ES-I3 (cell line): ENCODE results near the gene APOE.
"Not testable (repeated sequence)": the region's sequence is repeated elsewhere in the genome, so short reads cannot be mapped to it uniquely, and the experiment has no call there.

Experiments
- H3K36me3 ChIP-seq: 2 replicates; pipeline ENCODE4 v1.6.1; 2013; ENCODE audit warnings: mild to moderate bottlenecking, low read length, control low read depth, moderate library complexity; ENCODE audit not compliant: insufficient read depth
- H3K4me1 ChIP-seq: 2 replicates; pipeline ENCODE4 v1.6.1; 2013; ENCODE audit warnings: mild to moderate bottlenecking, control low read depth, low read length; ENCODE audit not compliant: insufficient read depth
- H3K9ac ChIP-seq: 2 replicates; pipeline ENCODE4 v1.6.1; 2013; ENCODE audit warnings: low read depth, mild to moderate bottlenecking, low read length, moderate library complexity
- H3K9me3 ChIP-seq: 2 replicates; pipeline ENCODE4 v1.6.1; 2013; ENCODE audit warnings: mild to moderate bottlenecking, low read length, moderate library complexity; ENCODE audit not compliant: control insufficient read depth, insufficient read depth

Gene APOE

DNA sequence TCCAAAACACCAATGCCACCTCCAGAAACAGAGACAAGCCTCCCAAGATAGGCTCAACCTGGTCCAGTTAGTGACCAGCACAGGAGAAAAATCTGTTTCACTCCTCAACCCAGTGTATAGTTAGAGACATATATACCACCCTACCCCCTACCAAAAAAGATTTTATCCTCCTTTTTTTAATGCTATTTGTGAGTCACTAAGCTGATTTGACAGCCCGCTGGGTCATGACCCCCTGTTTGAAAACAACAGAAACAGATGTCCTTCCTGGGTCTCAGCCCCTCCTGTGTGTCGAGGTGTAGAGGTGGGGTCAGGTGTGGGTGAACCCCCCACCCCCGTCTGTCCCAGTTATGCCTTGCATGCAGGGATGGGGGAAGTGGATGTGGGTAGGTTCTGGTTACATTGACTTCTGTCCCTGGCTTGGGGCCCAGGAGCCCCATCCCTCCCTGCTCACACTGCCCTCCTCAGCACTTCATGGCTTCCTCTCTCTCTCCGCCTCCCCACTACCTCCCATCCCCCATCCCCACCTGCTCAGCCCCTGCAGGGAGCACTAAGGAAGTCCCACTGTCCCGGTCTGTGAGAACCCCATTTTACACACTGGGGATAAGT lies 28.6 kb upstream of the APOE start:
- no peak overlapping the region for H3K9ac ChIP-seq
- H3K36me3 ChIP-seq = peaks cover 30% of the 10 kb centered on the region
- peaks cover 39% of the 10 kb centered on the region for H3K4me1 ChIP-seq
- H3K9me3 ChIP-seq = no peaks in the 10 kb centered on the region

DNA sequence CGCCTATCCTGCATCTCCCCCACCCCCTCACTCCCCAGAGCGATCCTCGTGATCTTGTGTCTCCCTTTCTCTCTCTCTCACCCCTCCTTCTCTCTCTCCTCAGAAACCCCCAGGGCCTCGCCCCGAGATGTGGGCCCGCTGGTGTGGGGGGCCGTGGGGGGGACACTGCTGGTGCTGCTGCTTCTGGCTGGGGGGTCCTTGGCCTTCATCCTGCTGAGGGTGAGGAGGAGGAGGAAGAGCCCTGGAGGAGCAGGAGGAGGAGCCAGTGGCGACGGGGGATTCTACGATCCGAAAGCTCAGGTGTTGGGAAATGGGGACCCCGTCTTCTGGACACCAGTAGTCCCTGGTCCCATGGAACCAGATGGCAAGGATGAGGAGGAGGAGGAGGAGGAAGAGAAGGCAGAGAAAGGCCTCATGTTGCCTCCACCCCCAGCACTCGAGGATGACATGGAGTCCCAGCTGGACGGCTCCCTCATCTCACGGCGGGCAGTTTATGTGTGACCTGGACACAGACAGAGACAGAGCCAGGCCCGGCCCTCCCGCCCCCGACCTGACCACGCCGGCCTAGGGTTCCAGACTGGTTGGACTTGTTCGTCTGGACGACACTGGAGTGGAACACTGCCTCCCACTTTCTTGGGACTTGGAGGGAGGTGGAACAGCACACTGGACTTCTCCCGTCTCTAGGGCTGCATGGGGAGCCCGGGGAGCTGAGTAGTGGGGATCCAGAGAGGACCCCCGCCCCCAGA lies 27.3 kb upstream of the APOE start:
- Histone ChIP-seq H3K36me3 (peaks cover 21% of the 10 kb centered on the region; the same call in 1 of the 2 replicates), H3K9ac (no peak overlapping the region), H3K4me1 (peaks cover 39% of the 10 kb centered on the region), H3K9me3 (no peaks in the 10 kb centered on the region)

DNA sequence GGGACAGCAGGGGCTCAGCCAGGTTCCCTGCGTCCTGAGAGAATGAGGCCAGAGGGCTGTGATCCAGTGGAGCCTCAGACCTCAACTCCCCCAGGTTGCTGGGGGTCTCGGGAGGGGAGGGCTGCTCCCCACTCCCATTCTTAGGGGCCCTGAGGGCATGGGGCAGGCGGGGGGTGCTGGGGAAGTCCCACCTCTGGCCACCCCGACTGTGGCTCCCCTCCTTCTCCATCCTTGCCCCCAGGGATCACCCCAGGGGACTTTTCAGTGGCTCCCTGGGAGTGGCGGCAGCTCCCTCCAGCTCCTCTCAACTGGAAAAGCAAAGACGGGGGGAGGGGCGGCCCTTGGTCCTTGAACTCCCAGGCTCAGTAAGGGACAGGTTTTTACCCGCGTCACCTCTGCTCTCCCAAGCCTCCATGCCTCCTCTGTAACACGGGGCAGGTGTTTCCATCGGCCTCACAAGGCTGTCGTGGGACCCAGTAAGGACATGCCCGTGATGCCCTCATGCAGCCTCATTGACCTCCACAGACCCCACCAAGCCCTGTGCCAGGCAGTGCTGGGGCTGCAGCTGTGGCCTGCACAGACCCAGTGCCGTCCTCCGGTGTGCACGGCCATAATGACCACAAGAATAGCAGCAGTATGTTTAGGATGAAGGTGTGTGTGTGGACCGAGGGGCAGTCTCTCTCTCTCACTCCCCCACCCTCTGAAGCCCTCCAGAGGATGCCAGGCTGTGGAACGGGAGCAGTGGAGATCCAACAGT lies 26.1 kb upstream of the APOE start:
- H3K9me3 ChIP-seq = no peaks in the 10 kb centered on the region
- H3K4me1 ChIP-seq = peaks cover 39% of the 10 kb centered on the region
- peaks cover 20% of the 10 kb centered on the region; the same call in 1 of the 2 replicates for H3K36me3 ChIP-seq
- no peak overlapping the region for H3K9ac ChIP-seq

DNA sequence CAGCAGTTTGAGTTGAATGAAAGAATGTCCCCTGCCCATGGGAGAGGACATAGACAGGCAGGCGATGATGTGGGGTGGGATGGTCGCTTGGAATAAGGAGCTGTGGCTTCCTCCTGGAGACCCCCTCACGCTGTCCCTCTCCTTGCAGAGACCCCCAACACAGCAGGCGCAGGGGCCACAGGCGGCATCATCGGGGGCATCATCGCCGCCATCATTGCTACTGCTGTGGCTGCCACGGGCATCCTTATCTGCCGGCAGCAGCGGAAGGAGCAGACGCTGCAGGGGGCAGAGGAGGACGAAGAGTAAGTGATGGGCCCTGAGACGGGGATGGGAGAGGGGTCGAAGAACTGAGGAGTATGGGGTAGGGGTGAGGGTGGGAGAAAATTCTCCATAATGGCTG lies 23.5 kb upstream of the APOE start:
- H3K36me3 ChIP-seq = no peaks in the 10 kb centered on the region; the same call in 1 of the 2 replicates
- peaks cover 25% of the 10 kb centered on the region for H3K4me1 ChIP-seq
- H3K9ac ChIP-seq = no peak overlapping the region
- no peaks in the 10 kb centered on the region for H3K9me3 ChIP-seq

DNA sequence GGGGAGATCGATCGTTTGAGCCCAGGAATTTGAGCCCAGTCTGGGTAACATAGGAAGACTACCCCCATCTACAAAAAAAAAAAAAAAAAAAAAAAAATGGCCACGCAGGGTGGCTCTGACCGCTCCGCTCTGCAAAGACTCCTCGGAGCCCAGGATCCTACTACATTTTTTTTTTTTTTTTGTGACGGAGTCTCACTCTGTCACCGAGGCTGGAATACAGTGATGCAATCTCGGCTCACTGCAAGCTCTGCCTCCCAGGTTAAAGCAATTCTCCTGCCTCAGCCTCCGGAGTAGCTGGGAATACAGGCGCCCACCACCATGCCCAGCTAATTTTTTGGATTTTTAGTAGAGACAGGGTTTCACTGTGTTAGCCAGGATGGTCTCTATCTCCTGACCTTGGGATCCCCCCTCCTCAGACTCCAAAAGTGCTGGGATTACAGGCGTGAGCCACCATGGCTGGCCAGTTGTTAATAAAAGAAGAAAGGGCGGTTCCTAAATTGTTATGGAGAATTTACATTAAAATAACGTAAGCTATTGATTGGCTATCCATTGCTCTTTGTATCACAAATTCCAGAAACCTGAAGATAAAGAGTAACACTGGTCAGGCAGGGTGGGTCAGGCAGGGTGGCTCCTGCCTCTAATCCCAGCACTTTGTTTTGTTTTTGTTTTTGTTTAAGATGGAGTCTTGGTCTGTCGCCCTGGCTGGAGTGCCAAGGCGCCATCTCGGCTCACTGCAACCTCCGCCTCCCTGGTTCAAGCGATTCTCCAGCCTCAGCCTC lies 22.8 kb upstream of the APOE start:
- H3K4me1 ChIP-seq = peaks cover 20% of the 10 kb centered on the region
- H3K36me3 ChIP-seq, H3K9me3 ChIP-seq, H3K9ac ChIP-seq: not testable (repeated sequence)

DNA sequence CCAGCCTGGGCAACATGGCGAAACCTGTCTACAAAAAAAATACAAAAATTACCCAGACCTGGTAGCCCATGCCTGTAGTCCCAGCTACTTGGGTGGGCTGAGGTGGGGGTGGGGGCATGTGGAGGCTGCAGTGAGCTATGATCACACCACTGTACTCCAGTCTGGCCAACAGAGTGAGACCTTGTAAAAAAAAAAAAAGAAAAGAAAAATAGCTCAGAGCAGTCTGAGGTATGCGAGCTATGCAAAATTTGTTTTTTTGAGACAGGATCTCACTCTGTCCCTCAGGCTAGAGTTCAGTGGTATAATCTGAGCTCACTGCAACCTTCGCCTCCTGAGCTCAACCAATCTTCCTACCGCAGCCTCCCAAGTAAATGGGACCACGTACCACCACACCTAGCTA lies 21.7 kb upstream of the APOE start:
- Histone ChIP-seq H3K9me3 (no peaks in the 10 kb centered on the region), H3K9ac (no peak overlapping the region), H3K36me3 (no peaks in the 10 kb centered on the region; the same call in 1 of the 2 replicates), H3K4me1 (peaks cover 16% of the 10 kb centered on the region)

DNA sequence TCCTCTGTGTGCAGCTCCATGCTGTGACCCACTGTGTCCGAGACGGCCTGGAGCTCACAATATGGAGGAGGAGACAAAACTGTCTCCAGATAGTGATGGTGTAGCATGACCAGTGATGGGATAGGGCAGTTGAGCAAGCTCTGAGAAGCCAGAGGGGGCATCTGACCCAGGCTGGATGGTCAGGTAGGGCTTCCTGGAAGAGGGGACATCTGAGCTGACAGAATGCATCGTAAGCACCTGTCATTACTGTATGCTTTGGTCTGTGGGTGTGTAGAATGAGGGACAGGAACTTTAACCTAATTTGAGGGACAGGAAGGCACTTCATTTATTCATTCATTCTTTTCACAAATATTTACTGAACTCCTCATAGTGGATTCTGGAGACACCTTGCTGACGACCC lies 21.0 kb upstream of the APOE start:
- peaks cover 11% of the 10 kb centered on the region for H3K4me1 ChIP-seq
- H3K9ac ChIP-seq = no peak overlapping the region
- H3K36me3 ChIP-seq = no peaks in the 10 kb centered on the region; the same call in 1 of the 2 replicates
- no peaks in the 10 kb centered on the region for H3K9me3 ChIP-seq

DNA sequence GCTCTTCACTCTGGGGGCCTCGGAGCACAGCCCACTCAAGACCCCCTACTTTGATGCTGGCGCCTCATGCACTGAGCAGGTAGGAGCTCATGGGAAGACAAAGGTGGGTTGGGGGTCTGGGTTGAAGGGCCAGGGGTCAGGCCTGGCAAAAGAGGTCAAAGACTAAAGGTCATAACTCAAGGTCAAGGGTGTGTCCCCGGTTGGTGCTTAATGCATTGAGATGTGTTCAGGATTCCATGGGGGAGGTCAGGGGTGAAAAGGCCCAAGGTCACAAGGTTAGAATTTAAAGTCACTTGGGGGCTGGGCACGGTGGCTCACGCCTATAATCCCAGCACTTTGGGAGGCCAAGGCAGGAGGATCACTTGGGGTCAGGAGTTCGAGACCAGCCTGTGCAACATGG lies 19.5 kb upstream of the APOE start:
- Histone ChIP-seq H3K9me3 (no peaks in the 10 kb centered on the region), H3K36me3 (no peaks in the 10 kb centered on the region; the same call in 1 of the 2 replicates), H3K9ac (no peak overlapping the region), H3K4me1 (peaks cover 10% of the 10 kb centered on the region)

DNA sequence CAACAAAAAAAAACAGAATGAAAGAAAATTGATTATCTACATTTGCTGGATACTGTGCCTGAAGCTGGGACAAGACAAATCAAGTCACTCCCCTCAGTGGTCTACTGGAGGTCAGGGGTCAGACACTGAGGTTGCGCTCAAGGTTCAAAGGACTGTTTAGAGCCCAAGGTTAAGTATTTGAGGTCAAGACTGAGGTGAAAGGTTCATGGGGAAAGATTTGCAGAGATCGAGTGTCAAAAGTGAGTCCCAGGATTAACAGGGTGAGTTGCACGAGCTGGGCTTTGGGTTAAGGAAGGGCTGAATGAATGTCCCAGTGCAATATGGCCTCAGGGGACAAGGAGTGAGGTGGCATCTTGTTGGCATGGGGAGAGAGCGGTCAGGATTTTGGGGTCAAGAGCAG lies 17.9 kb upstream of the APOE start:
- Histone ChIP-seq H3K36me3 (peaks cover 3% of the 10 kb centered on the region; the same call in 1 of the 2 replicates), H3K9me3 (no peaks in the 10 kb centered on the region), H3K9ac (no peak overlapping the region), H3K4me1 (peaks cover 7% of the 10 kb centered on the region; the same call in 1 of the 2 replicates)

DNA sequence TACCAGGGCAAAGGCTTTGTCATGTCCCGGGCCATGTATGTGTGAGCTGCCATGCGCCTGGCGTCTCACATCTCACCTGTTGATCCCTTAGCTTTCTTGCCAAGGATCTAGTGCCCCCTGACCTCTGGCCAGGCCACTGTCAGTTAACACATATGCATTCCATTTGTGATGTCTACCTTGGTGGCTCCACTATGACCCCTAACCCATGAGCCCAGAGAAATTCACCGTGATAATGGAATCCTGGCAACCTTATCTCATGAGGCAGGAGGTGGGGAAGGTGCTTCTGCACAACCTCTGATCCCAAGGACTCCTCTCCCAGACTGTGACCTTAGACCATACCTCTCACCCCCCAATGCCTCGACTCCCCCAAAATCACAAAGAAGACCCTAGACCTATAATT lies 17.3 kb upstream of the APOE start:
- H3K36me3 ChIP-seq, H3K9me3 ChIP-seq, H3K9ac ChIP-seq, H3K4me1 ChIP-seq: not testable (repeated sequence)

DNA sequence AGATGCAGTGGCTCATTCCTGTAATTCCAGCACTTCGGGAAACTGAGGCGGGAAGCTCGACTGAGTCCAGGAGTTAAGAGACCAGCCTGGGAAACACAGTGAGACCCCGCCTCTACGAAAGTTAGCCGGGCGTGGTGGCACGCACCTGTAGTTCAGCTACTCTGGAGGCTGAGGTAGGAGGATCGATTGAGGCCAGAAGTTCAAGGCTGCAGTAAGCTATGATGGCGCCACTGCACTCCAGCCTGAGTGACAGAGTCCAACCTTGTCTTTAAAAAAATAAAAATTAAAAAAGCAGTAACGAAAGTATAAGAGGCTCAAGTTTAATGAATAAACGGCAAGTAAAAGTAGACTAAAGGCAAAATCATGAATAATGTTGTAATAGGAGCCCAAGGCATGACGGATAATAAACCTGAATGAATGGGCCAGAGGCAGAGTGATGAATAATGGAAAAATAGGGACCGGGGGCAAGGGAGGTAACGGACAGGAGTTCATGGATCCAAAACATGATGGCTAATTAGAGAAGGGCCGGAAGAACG lies 15.7 kb upstream of the APOE start:
- Histone ChIP-seq H3K4me1 (peaks cover 7% of the 10 kb centered on the region; the same call in 1 of the 2 replicates), H3K9ac (peak overlapping the region; percentile 61), H3K36me3 (peaks cover 14% of the 10 kb centered on the region), H3K9me3 (no peaks in the 10 kb centered on the region)

DNA sequence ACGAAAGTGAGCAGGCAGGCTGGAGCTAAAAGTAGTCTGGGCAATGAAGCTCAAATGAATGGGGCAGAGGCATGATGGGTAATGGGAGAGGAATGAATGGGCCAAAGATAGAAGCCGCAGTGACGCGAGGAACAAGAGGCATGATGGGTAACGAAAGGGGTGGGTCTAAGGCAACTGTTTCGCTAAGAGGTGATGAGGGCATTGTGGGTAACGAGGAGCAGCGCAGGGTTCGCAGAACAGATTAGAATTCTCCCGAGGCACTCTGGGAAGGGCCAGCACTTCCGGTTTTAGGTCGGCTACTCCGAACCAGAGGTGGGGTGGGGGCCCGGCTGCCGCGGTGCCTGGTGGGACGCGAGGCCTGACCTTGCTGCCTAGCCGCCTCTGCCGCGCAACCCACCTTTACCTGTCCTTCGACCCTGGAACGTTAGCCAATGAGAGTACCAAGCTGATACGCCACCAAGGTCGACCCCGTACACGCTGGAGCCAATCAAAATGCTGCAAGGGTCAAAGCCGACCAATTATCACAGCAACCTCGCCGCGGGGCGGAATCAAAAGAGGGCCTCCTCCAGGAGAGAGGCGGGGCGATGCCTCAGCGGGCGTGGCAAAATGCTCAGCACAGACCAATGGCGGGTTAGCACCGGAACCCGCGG lies 15.1 kb upstream of the APOE start:
- Histone ChIP-seq H3K9me3 (no peaks in the 10 kb centered on the region), H3K4me1 (peaks cover 7% of the 10 kb centered on the region; the same call in 1 of the 2 replicates), H3K9ac (peak overlapping the region; percentile 61), H3K36me3 (peaks cover 14% of the 10 kb centered on the region)

DNA sequence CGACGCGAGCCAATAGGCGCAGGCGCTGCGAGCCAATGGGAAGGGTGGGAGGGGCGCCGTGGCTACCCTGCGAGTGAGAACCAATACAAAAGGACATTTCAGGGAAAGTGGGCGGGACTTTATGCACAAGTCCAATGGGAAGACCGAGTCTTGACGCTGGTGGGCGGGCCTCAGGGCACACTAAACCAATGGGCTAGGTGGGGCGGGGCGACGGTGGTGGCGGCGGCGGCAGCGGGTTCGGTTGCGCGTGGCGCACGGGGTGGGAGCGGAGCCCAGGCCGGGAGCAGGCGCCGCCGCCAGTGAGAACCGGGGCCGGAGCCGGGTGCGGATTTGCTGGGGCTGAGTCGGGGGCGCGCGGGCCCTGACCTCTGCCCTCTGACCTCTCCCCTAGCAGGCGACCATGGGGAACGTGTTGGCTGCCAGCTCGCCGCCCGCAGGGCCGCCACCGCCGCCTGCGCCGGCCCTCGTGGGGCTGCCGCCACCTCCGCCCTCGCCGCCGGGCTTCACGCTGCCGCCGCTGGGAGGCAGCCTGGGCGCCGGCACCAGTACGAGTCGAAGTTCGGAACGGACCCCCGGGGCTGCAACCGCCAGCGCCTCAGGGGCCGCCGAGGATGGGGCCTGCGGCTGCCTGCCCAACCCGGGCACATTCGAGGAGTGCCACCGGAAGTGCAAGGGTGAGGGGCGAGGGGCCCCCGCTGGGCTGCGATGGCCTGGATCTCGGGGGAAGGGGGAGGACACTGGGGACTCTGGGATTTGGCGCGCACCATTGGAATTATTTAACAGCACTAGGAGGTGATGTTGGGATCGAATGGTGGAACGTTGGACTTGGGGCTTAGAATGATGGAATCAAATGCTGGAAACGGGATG lies 14.3 kb upstream of the APOE start, which contains the start of gene TOMM40:
Gene TOMM40 (plus strand): TSS at position 239 of the 867 bp plus-strand sequence. CDS start 162 bp downstream, at position 401.
- Histone ChIP-seq H3K9ac (peak within 1 kb of the TSS; percentile 61), H3K4me1 (peaks cover 7% of the 10 kb centered on the region; the same call in 1 of the 2 replicates), H3K9me3 (no peaks in the 10 kb centered on the region), H3K36me3 (peaks cover 17% of the 10 kb centered on the region)
